ENCODE data around the gene PLEKHM2. TPM values are rescaled to one million over a fixed set of nuclear protein-coding genes. Genes with fewer than 3 reads are reported as not detected.

PLEKHM2 gene
- total RNA-seq, 1 experiment from 2014 or later, result 49.7 TPM

- CTCF ChIA-PET, result interaction anchor here (0.6 to 4.3 kb wide), 15 partner anchors 10 to 561 kb away, joined by 3 to 51 read pairs (median 7); partner anchors contain the start of genes AGMAT and DNAJC16
- Mint-ChIP-seq H3K4me1 (peaks cover 8% of the 10 kb centered on the region), H3K36me3 (no peaks in the 10 kb centered on the region), H3K4me3 (peak within 1 kb of the TSS; percentile 29; the same call in 1 of the 2 replicates), H3K27ac (peak within 1 kb of the TSS; percentile 36), H3K9me3 (no peaks in the 10 kb centered on the region), H3K27me3 (ENCODE audit: low read depth) (no peaks in the 10 kb centered on the region; the same call in 1 of the 2 replicates)
- ATAC-seq (peak; percentile 12), DNase-seq (ENCODE audit: low spot score) (peak; percentile 49)
- POLR2A ChIA-PET, result interaction anchor here (1.7 kb wide), 1 partner anchor 14 kb away, joined by 6 read pairs; no protein-coding TSS in a partner anchor
- TF ChIP-seq CREB1 (CRISPR knock-in tag; IDR thresholded peaks at IDR 0.05) (no peak), ATF1 (CRISPR knock-in tag; IDR thresholded peaks at IDR 0.05) (no peak), ATF6 (CRISPR knock-in tag; IDR thresholded peaks at IDR 0.05) (no peak), NFYB (CRISPR knock-in tag; conservative IDR thresholded peaks at IDR 0.05; ENCODE audit: low read depth) (no peak), HMGXB4 (CRISPR knock-in tag; IDR thresholded peaks at IDR 0.05) (no peak), AFF4 (CRISPR knock-in tag; IDR thresholded peaks at IDR 0.05; ENCODE audit: borderline replicate concordance) (no peak), ZNF423 (CRISPR knock-in tag; IDR thresholded peaks at IDR 0.05) (no peak), FOXJ3 (CRISPR knock-in tag; IDR thresholded peaks at IDR 0.05; ENCODE audit: borderline replicate concordance) (no peak), OVOL2 (CRISPR knock-in tag; IDR thresholded peaks at IDR 0.05; ENCODE audit: borderline replicate concordance) (no peak), NR2C2 (CRISPR knock-in tag; IDR thresholded peaks at IDR 0.05) (no peak), NR3C1 (CRISPR knock-in tag; conservative IDR thresholded peaks at IDR 0.05; ENCODE audit: low read depth) (no peak), KAT7 (CRISPR knock-in tag; IDR thresholded peaks at IDR 0.05; ENCODE audit: borderline replicate concordance) (no peak), TCF7 (CRISPR knock-in tag; IDR thresholded peaks at IDR 0.05; ENCODE audit: low read depth) (no peak)
- TF ChIP-seq, protein P1, sequence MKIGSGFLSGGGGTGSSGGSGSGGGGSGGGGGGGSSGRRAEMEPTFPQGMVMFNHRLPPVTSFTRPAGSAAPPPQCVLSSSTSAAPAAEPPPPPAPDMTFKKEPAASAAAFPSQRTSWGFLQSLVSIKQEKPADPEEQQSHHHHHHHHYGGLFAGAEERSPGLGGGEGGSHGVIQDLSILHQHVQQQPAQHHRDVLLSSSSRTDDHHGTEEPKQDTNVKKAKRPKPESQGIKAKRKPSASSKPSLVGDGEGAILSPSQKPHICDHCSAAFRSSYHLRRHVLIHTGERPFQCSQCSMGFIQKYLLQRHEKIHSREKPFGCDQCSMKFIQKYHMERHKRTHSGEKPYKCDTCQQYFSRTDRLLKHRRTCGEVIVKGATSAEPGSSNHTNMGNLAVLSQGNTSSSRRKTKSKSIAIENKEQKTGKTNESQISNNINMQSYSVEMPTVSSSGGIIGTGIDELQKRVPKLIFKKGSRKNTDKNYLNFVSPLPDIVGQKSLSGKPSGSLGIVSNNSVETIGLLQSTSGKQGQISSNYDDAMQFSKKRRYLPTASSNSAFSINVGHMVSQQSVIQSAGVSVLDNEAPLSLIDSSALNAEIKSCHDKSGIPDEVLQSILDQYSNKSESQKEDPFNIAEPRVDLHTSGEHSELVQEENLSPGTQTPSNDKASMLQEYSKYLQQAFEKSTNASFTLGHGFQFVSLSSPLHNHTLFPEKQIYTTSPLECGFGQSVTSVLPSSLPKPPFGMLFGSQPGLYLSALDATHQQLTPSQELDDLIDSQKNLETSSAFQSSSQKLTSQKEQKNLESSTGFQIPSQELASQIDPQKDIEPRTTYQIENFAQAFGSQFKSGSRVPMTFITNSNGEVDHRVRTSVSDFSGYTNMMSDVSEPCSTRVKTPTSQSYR (CRISPR knock-in tag; IDR thresholded peaks at IDR 0.05), result no peak
- TF ChIP-seq, protein P2, sequence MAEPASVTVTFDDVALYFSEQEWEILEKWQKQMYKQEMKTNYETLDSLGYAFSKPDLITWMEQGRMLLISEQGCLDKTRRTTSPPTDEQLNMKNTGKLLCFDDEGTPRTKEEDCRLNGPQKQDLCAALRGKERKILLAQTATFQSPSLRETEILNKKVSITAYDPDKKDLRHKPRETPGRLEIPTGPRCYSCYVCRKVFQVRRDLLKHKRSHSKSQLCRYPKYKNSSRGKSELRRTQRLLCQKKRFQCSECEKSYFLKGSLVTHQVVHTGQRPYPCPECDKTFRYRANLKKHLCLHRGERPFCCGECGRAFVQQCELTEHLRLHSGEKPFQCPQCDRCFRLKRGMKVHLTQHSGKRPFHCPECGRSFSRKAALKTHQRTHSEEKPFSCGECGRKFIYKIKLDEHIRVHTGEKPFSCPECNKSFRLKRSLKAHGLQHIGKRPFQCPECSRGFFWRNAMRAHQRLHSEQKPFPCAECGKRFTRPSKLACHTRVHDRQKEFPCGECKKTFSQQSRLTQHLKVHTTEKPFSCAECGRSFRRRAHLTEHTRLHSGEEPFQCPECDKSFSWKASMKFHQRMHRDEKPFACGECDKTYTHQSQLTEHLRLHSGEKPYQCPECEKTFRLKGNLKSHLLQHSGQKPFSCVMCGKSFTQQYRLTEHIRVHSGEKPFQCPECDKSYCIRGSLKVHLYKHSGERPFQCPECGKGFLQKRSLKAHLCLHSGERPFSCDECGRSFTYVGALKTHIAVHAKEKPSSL (CRISPR knock-in tag; conservative IDR thresholded peaks at IDR 0.05), result no peak
- TF ChIP-seq, protein P3, sequence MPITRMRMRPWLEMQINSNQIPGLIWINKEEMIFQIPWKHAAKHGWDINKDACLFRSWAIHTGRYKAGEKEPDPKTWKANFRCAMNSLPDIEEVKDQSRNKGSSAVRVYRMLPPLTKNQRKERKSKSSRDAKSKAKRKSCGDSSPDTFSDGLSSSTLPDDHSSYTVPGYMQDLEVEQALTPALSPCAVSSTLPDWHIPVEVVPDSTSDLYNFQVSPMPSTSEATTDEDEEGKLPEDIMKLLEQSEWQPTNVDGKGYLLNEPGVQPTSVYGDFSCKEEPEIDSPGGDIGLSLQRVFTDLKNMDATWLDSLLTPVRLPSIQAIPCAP (CRISPR knock-in tag; IDR thresholded peaks at IDR 0.05), result no peak
Observed at GRCh38 chr1:15742339-15742801, 58.2 kb downstream of the PLEKHM2 start, which contains the start of gene TMEM82. Gene TMEM82 (plus strand): TSS chr1:15742499. CDS start chr1:15742560, 61 bp downstream.

Data from WTC11 (cell line).